GM18507 (cell line): ENCODE measurements around the gene CCT3.
A peak's percentile ranks its signal among the peaks of the same experiment; 100 is the strongest.
"Not testable (repeated sequence)": the region's sequence is repeated elsewhere in the genome, so short reads cannot be mapped to it uniquely, and the experiment has no call there.

Experiments
- DNase-seq: peaks from one replicate; pipeline ENCODE4 v3.0.0; 2011; ENCODE audit warnings: low read depth; ENCODE audit not compliant: insufficient read length; ENCODE audit errors: extremely low spot score
- FAIRE-seq: peaks from 2 replicates; lab custom pipeline; 2011; peaks lifted over from hg19 to GRCh38; lab: Jason Lieb, UNC

Gene CCT3

DNA sequence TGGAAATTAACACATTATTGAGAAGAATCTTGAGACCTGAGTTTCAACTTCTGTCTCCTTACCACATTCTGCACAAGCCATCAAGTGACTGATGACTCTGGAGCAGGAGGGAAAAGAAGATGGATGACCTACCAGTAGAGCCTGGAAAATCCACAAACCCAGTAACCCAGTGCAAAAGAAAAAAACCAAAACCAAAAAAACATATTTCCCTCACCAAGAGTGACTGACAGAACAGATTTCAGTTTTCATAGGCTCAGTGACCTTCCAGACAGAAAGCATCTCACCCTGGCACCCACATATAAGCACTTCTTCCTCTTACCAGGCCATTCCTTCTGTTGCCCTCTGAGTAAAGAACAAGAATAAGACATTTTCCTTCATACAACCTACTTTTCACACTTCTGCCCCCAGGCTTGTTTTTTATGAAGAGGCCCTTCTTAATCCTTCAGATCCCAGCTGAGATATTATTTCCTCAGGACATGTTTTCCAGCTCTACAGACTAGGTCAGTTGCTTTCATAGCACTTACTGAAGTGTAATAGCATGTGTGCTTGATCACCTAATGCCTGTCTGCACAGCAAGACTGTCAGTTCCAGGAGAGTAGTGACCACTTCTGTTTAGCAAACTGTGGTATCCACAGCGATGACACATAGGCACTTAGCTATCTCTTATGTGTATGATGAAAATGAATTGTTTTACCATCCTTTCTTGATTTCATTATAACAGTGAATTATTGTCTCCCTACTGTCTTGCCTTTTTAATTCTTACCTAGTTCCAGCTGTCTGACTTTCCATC is 4.3 kb upstream of the CCT3 start:
- FAIRE-seq: no peak
- DNase-seq: no peak

DNA sequence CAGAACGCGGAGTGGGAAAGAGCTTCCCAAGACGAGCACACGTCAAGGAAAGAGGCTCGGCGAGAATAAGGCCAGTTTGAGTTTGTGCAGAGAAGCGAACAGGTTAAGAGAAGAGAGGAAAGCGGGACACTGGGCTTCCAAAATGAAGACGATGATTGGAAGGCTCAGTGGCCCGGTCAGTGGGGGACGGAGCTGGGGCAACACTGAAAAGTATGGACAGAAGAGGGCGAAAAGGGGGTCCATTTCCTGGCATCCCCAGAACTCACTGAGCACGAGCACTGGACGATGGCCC is 258 bp downstream of the CCT3 start:
- FAIRE-seq (no peak), DNase-seq (no peak)

DNA sequence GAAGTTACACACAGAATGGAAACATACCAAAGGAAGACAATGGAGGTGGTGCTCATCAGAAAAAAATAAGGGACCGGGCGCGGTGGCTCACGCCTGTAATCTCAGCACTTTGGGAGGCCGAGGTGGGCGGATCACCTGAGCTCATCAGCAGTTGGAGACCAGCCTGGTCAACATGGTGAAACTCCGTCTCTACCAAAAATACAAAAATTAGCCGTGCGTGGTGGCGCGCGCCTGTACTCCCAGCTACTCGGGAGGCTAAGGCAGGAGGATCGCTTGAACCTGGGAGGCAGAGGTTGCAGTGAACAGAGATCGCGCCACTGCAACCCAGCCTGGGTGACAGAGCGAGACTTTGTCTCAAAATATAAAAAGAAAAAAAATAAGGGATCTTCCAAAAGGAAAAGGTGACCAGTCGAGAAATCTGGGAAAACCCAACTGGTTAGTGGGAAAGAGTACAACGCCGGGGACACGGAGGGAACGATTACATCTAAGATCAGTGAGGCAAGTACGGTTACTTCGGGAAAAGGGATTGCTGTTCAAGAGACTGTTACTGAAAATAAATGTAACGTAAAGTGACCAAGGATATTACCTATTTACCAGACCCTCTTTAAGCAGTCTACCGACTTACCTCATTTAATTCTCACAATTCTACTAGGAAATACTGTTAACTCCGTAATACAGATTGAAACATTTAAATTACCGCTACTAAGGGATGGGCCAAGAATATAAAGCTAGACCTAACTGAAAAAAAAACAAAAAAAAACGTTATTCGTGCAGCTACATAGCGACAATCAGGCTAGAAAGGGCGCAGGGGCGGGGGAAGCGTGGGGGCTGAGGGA is 822 bp downstream of the CCT3 start:
- no peak for DNase-seq
- no peak for FAIRE-seq

DNA sequence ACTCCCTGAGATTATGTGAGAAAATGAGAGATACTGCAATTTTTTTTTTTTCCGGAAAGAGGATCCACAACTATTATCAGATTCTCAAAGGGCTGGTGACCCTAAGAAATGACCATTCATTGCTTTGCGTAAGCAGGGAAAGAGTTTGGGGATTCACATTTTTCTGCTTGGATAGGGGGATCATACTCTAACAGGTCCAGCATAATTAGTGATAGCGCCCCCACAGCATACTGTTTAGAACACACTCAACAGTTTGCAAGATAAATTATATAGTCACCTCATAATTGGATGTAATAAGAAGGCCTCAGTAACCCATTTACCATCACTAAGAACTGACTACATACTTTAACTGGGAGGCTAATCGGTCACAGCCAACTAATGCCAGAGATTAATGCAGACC is 1.9 kb downstream of the CCT3 start:
- DNase-seq: no peak
- FAIRE-seq: no peak

DNA sequence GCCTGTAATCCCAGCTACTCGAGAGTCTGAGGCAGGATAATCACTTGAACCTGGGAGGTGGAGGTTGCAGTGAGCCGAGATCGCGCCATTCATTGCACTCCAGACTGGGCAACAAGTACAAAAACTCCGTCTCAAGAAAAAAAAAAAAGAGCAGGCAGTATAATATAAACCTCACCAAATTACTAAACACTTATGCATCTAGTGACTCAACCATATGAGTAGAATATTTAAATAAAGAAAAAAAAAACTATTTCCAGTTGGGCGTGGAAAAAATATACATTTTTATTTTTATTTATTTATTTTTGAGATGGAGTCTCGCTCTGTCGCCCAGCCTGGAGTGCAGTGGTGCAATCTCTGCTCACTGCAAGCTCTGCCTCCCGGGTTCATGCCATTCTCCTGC is 14.9 kb downstream of the CCT3 start:
- not testable (repeated sequence) for FAIRE-seq, DNase-seq

DNA sequence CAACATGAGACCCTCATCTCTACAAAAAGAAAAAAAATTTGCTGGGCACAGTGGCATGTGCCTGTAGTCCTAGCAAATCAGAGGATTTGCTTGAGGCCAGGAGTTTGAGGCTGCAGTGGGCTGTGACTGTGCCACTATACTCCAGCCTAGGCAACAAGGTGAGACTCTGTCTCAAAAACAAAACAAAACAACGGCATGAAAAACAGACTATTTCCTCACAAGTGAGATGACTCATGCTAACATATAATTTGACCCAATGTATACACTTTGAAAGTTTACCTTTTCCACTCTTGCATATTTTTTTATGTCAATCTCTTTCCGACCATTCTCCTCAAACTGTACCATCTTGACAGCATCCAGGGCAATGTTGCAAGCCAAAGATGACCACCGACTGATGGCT is 17.5 kb downstream of the CCT3 start:
- no peak for DNase-seq
- FAIRE-seq: no peak

DNA sequence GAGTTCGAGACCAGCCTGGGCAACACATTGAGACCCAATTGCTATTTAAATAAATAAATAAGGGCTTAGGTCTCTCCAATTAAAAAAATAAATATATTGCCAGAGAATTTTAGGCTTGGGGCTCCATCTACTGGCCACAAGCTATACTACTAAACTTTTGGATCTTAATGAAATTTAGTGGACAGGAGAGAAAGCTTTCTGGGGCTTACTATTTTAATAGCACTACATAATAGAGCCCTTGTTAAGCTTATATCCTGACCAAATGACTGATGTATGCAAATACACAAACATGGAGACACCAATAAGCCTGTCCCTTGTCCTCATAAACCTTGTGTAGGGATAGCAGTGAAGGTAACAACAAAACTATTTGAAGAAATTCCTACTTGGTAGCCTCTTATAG is 18.4 kb downstream of the CCT3 start:
- no peak for FAIRE-seq
- no peak for DNase-seq

DNA sequence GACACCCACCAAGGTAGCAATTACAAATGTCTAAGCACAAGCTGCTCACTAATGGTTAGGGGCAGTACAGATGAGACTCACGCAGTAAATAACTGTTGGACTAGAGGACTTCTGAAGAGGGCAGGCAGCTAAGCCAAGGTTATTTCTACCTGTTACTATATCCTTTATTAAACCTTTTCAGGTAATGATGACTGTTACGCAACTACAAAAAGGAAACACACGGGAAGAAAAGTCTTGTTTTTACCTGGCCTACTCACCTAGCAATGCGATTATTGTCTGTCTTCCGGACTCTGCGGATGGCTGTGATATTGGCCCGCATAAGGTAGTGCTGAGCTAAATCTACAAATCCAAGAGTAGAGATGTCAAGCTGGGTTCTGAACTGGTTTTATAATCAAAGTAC is 21.2 kb downstream of the CCT3 start:
- no peak for FAIRE-seq
- no peak for DNase-seq

DNA sequence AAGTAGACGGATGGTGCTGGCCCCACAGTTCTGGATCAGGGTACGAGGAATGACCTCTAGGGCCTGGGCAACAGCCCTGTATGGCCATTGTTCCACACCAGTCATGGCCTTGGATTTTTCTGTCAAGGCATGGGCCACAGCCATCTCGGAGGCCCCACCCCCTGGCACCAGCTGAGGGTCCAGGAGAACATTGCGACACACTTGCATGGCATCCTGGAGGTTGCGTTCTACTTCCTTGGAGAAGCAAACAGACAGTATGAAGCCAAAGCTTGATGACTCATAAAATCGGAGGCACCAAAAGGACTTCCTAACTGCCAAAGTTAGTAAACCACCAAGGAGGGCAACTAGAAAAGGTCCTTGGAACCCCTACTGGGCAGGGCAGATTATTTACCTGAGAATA is 27.1 kb downstream of the CCT3 start:
- FAIRE-seq (no peak), DNase-seq (no peak)

DNA sequence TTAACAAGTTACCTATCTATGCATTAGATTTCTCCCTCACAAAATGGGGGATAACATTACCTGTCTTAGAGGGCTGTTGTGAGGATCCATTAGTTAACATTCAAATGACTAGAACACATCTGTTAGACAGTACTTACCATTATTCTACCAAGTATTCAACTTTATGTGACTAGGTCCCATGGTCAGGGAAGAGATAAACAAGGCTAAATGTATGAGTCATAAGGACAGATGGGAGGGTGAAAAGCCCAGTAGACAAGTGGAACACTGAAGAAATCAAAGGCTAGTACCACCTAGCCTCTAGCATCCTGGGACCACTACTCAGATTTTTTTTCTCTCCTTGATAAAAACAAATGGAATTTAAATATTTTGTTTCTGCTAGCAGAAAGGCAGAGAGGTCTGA is 30.0 kb downstream of the CCT3 start:
- DNase-seq: no peak
- no peak for FAIRE-seq

DNA sequence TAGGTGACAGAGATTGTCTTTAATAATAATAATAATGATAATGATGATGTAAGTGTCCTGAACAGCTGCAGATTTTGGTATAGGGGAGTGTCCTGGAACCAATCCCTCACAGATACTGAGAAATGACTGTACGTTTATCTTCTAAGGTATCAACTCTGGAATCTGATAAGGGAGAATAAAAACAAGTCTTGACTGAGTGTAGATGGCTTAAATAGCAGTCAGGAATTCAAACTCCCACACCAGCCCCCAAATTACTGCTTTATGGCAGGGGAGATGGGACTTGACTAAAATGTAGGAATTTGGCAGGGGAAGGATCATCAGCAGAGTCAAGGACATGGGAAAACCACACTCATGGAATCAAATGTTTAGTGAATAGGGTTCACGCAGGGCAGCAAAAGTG is 32.9 kb downstream of the CCT3 start:
- no peak for FAIRE-seq
- DNase-seq: no peak

DNA sequence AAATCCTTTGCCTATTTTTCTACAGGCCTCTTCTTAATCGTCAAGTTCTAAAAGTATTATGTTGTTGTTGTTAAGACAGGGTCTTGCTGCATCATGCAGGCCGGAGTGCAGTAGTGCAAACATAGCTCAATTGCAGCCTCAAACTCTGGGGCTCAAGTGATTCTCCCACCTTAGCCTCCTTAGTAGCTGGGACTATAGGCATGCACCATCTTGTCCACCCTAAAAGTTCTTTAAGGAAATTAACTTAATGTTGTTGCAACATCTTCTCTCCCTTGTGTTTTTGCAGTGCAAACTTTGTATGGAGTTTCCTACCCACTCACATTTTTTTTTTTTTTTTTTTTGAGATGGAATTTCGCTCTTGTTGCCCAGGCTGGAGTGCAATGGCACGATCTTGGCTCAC is 34.9 kb downstream of the CCT3 start:
- no peak for DNase-seq
- FAIRE-seq: no peak

DNA sequence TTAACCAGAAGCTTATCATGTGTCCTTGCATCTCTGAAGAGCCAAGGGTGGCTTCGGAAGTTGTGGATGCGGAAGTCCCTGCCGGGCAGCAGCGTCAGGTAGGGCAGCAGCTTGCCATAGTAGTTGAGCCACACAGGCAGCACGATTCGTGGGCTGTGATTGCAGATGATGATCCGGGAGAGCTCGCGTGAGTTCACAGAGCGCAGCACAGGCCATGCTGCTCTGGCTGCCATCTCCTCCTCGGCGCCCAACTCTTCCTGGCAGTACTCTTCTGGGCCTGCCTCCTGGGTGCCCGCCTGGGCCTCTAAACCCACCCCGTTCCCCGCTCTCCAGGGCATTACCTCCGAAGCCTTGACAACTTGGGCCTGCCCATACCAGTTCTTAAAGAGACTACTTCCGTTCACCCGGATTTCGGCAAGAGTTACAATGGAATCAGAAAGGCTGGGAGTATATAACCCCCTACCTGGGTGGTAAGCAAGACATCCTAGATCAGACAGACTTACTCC is 39.2 kb downstream of the CCT3 start, which contains the start of gene VHLL:
TSS of gene VHLL (minus strand) at position 456 of the 506 bp plus-strand sequence. CDS start at position 338, 118 bp downstream.
- DNase-seq (no peak), FAIRE-seq (no peak)

DNA sequence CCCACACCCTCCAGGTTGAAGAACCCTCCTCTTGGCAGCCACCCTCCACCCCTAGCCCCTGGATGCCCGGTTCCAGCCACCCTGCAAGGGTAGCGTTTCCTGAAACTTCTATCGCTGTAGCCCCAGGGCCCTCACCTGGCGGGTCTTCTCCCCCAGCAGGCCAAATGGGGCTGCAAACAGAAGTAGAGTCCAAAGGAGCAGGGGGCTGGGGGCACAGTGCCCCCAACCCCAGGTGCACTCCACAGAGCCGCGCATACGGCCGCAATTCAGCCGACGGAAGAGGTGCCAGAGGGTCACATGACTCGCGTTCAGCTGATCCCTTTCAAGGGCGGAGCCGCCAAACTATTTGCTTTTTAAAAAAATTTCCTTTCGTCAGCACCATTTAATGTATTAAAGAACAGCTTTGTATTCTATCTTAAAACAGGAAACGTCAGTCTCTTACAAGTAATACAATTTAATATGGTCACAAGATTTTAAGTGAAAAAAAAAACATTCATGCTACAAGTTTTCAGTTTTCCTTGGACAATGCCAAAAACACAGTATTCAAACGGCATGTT is 42.6 kb downstream of the CCT3 start, which contains the start of gene GLMP:
TSS of gene GLMP (minus strand) at position 289 of the 557 bp plus-strand sequence. CDS start at position 255, 34 bp downstream.
- DNase-seq: peak; percentile 62
- peak; percentile 75 for FAIRE-seq

DNA sequence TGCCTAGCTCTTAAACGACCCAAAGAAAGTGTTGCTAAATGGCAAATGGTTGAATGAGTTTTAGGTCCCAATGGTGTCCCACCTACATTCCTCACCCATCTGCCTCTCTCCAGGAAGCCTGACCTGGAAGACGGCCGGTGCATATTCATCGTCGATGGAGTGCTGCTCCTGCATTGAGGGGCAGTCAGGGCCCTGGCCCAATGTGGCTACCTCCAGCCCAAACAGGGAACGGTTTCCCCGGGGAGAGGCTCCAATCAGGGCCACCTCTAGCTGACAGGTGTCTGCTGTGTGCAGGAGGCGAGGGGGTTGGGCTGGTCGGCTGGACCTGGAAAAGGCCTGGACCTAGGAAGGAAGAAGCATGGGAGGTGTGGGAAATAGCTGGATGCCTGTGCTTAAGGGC is 44.2 kb downstream of the CCT3 start:
- FAIRE-seq (no peak), DNase-seq (no peak)

DNA sequence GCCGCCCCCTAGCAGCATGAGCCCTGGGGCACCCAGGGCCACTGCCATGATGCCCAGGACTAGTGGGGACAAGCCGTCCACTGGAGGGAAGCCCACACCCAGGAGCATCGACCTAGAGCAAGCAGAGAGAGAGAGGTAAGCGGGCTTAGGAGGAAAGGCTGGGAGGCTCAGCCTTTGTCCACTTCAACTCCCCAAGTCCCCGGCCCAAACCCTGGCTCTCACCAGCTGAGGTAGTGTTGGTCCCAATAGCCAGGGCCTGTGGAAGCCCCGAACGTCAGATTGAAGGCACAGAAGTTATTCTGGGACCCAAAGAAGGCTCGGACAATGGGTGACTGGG is 45.0 kb downstream of the CCT3 start:
- DNase-seq: no peak
- FAIRE-seq: no peak

DNA sequence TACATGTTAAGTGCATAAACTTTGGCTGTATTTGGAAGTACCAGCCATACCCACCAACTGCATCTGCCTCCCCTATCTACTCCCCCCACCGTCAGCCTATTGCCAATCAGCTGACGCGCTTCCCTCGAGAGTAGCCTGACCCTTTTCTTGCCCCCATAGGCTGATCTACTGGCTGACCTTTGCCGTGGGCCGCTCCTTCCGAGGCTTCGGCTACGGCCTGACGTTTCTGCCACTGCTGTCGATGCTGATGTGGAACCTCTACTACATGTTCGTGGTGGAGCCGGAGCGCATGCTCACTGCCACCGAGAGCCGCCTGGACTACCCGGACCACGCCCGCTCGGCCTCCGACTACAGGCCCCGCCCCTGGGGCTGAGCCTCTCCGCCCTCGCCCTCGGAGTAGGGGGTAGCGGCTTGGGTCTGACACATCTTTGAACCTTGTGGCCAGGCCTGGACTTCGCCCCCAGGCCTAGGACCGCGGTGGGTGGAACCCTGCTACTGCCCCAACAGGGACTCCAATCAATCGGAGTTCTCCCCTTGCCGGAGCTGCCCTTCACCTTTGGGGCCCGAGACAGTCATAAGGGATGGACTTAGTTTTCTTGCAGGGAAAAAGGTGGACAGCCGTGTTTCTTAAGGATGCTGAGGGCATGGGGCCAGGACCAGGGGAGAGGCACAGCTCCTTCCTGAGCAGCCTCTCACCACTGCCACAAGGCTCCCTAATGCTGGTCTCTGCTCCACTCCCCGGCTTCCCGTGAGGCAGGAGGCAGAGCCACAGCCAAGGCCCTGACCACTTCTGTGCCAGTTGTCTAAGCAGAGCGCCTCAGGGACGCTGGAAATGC is 46.6 kb downstream of the CCT3 start:
- FAIRE-seq (no peak), DNase-seq (peak; percentile 23)

DNA sequence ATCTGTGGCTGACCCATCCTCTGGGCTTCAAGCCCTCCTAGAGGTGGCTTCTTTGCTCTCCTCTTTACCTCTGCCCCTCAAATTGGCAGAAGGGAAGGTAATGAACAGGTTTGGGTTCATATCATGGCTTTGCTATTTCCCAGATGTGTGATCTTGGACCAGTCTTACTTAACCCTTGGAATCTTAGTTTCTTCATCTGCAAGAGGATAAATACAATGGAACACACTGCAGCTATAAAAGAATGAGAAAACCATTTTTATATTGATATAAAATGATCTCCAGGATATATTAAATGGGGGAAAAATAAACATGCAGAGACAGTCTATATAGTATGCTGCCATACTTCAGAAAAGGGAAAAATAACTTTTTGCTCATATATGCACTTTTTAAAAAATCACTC is 48.2 kb downstream of the CCT3 start:
- FAIRE-seq (no peak), DNase-seq (no peak)

DNA sequence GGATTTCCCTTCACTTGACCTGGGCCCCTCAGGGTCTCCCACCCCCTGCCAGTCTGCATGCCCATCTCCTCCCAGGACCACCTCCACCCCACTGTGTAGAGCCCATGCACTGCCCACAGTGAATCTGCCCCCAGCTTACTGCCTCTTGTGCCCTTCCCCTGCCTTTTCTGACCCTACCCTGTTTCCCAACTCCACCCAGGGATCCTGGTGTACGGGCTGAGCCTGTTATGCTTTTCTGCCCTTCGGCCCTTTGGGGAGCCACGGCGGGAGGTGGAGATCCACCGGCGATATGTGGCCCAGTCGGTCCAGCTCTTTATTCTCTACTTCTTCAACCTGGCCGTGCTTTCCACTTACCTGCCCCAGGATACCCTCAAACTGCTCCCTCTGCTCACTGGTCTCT is 52.0 kb downstream of the CCT3 start:
- DNase-seq (no peak), FAIRE-seq (no peak)

DNA sequence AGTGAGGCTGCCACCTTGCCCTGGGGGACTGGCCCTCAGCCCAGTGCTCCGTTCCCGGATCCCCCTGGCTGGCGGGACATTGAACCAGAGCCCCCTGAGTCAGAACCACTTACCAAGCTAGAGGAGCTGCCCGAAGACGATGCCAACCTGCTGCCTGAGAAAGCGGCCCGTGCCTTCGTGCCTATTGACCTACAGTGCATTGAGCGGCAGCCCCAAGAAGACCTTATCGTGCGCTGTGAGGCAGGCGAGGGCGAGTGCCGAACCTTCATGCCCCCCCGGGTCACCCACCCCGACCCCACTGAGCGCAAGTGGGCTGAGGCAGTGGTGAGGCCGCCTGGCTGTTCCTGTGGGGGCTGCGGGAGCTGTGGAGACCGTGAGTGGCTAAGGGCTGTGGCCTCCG is 52.7 kb downstream of the CCT3 start:
- no peak for DNase-seq
- FAIRE-seq: no peak
